ENCODE data around the gene SLC1A6. TPM values are rescaled to one million over a fixed set of nuclear protein-coding genes. Genes with fewer than 3 reads are reported as not detected.
"Not testable (repeated sequence)": the region's sequence is repeated elsewhere in the genome, so short reads cannot be mapped to it uniquely, and the experiment has no call there.

The SLC1A6 gene
- polyA plus RNA-seq (ENCODE audit: insufficient read length in 12 of 12): 10 to 100 TPM in 1 of 12 donors, 1 to 10 TPM in 2, under 1 TPM in 6, not detected in 3; 0.09 to 21.3 (median 0.40) TPM
- long read RNA-seq, donor 1: 0 reads
- long read RNA-seq, donor 2: 0 reads
- long read RNA-seq, donor 3: 0 reads
- long read RNA-seq, donor 4: 0 reads
- long read RNA-seq, donor 5: 0 reads
- long read RNA-seq, donor 6: 0 reads
- long read RNA-seq, donor 7: 0 reads
- long read RNA-seq, donor 8: 0 reads
- long read RNA-seq, donor 9, partial matches to known transcripts: 6 of 6 reads
- long read RNA-seq, donor 9, other reads (novel, unspliced or antisense): 0 of 6 reads
- long read RNA-seq, donor 10: 0 reads
- long read RNA-seq, donor 11: 0 reads

- DNase-seq: no peak
Measured at GRCh38 chr19:14979476-14980255, at the start of gene SLC1A6. TSS of gene SLC1A6 (minus strand) at chr19:14979864. CDS start at chr19:14972910, 6,954 bp downstream.

- no peak for DNase-seq
Measured at GRCh38 chr19:15028490-15028889, 48.8 kb upstream of the SLC1A6 start.

- DNase-seq: no peak
Measured at GRCh38 chr19:15025217-15025616, 45.6 kb upstream of the SLC1A6 start.

- DNase-seq: no peak
Measured at GRCh38 chr19:15022752-15023151, 43.1 kb upstream of the SLC1A6 start.

- DNase-seq: no peak
Measured at GRCh38 chr19:15021286-15022007, 41.8 kb upstream of the SLC1A6 start.

- DNase-seq: not testable (repeated sequence)
Measured at GRCh38 chr19:15018836-15019235, 39.2 kb upstream of the SLC1A6 start.

GRCh38 chr19:15015946-15016542 lies 36.4 kb upstream of the SLC1A6 start:
- DNase-seq: peak; percentile 26

- no peak for DNase-seq
Measured at GRCh38 chr19:15014579-15014978, 34.9 kb upstream of the SLC1A6 start.

GRCh38 chr19:15010501-15011300 lies 31.0 kb upstream of the SLC1A6 start:
- DNase-seq: no peak

- DNase-seq: no peak
Measured at GRCh38 chr19:15008308-15008707, 28.6 kb upstream of the SLC1A6 start.

GRCh38 chr19:14997981-14998380 lies 18.3 kb upstream of the SLC1A6 start:
- no peak for DNase-seq

- DNase-seq: no peak
Measured at GRCh38 chr19:14992780-14993179, 13.1 kb upstream of the SLC1A6 start.

- DNase-seq: no peak
Measured at GRCh38 chr19:14985133-14985532, 5.5 kb upstream of the SLC1A6 start.

GRCh38 chr19:14978161-14978776 lies 1.4 kb downstream of the SLC1A6 start:
- no peak for DNase-seq

GRCh38 chr19:14977128-14977527 lies 2.5 kb downstream of the SLC1A6 start:
- no peak for DNase-seq

- no peak for DNase-seq
Measured at GRCh38 chr19:14974488-14974887, 5.2 kb downstream of the SLC1A6 start.

- no peak for DNase-seq
Measured at GRCh38 chr19:14972676-14973075, 7.0 kb downstream of the SLC1A6 start.

- DNase-seq: no peak
Measured at GRCh38 chr19:14971474-14971873, 8.2 kb downstream of the SLC1A6 start.

GRCh38 chr19:14968247-14968646 lies 11.4 kb downstream of the SLC1A6 start:
- no peak for DNase-seq

- DNase-seq: no peak
Measured at GRCh38 chr19:14961956-14962685, 17.5 kb downstream of the SLC1A6 start.
